ENCODE results near the gene AEBP1. TPM values are rescaled to one million over a fixed set of nuclear protein-coding genes. Genes with fewer than 3 reads are reported as not detected.

The AEBP1 gene
- total RNA-seq (10 to 100 TPM; 37.1 to 38.5 TPM), polyA plus RNA-seq (10 to 100 TPM in 1 of 3 donors, 1 to 10 TPM in 2; 2.4 to 10.4 (median 4.2) TPM), total RNA-seq (29.5 to 89.4 (median 40.8) reads per million in 6 experiments)

DNA sequence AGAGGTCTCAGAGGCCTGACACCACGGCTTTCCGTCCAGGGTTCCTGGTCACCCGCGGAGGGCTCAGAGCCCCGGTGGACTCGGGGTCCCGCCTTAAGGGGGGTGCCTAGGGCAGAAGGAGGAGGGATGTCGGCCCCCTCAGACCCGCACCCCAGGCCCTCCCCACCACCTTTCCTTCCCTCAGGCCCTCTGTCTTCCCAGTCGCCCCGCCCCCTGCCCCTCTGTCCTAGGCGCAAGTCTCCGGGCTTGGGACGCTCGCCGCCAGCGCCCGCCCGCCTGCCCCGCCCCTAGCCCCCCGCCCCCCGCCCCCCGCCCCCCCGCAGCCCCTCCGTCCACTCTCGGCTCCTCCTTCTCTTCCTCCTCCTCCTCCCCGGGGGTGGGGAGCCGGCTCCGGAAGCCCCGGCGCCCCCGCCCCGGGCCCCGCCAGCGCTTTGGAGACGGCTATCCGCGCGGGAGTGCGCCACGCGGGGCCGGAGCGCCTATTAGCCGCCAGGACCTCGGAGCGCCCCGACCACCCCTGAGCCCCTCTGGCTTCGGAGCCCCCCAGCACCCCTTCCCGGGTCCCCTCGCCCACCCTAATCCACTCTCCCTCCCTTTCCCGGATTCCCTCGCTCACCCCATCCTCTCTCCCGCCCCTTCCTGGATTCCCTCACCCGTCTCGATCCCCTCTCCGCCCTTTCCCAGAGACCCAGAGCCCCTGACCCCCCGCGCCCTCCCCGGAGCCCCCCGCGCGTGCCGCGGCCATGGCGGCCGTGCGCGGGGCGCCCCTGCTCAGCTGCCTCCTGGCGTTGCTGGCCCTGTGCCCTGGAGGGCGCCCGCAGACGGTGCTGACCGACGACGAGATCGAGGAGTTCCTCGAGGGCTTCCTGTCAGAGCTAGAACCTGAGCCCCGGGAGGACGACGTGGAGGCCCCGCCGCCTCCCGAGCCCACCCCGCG, at the start of gene AEBP1:
Gene AEBP1 (plus strand): TSS at position 423 of the 937 bp plus-strand sequence. CDS start 321 bp downstream, at position 744.
- POLR2A ChIA-PET = interaction anchor here (1.2 to 1.8 kb wide), 2 partner anchors 19 to 23 kb away, joined by 8 to 9 read pairs; partner anchors contain the start of gene POLD2
- peak in 7 of 10 donors; percentile 25 to 44 (median 36) for DNase-seq
- H3K4me1 Mint-ChIP-seq = peaks cover 15 to 40% (median 25%) of the 10 kb centered on the region in 4 donors
- peak; percentile 69 to 77 for ATAC-seq
- H3K9me3 Mint-ChIP-seq = no peaks in the 10 kb centered on the region
- peak within 1 kb of the TSS; percentile 64 to 91 (median 82) for H3K4me3 Mint-ChIP-seq
- H3K27ac Mint-ChIP-seq = peak within 1 kb of the TSS; percentile 76 to 94 (median 89)
- H3K27me3 Mint-ChIP-seq = peaks cover 0 to 1% (median 0%) of the 10 kb centered on the region in 5 donors
- no peaks in the 10 kb centered on the region for H3K36me3 Mint-ChIP-seq

DNA sequence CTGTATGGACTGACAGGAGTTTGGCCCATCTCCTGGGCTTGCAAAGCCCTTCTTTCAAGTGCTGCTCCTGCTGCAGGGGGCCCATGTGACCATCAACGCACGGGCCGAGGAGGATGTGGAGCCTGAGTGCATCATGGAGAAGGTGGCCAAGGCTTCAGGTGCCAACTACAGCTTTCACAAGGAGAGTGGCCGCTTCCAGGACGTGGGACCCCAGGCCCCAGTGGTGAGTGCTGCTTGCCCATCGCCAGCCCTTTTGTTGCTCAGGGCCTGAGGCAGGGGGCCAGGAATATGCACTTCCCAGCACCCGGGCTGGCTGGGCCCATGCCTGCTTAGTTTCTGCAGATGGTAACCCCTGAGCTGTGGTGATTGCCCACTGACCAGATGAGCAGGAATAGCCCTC, 47.5 kb upstream of the AEBP1 start:
- H3K36me3 Mint-ChIP-seq = peaks cover 0 to 93% (median 33%) of the 10 kb centered on the region in 3 donors
- peaks cover 20 to 73% (median 61%) of the 10 kb centered on the region in 4 donors for H3K4me1 Mint-ChIP-seq
- POLR2A ChIA-PET = interaction anchor here (2.0 to 14.0 kb wide), 2 partner anchors 7 to 10 kb away, joined by 4 to 192 read pairs; partner anchors contain the start of gene PGAM2
- H3K4me3 Mint-ChIP-seq = no peak overlapping the region
- no peak for ATAC-seq
- no peaks in the 10 kb centered on the region for H3K9me3 Mint-ChIP-seq
- H3K27ac Mint-ChIP-seq = peak overlapping the region in 2 of 10 donors; percentile 26 to 33
- no peak for DNase-seq
- H3K27me3 Mint-ChIP-seq = no peaks in the 10 kb centered on the region

DNA sequence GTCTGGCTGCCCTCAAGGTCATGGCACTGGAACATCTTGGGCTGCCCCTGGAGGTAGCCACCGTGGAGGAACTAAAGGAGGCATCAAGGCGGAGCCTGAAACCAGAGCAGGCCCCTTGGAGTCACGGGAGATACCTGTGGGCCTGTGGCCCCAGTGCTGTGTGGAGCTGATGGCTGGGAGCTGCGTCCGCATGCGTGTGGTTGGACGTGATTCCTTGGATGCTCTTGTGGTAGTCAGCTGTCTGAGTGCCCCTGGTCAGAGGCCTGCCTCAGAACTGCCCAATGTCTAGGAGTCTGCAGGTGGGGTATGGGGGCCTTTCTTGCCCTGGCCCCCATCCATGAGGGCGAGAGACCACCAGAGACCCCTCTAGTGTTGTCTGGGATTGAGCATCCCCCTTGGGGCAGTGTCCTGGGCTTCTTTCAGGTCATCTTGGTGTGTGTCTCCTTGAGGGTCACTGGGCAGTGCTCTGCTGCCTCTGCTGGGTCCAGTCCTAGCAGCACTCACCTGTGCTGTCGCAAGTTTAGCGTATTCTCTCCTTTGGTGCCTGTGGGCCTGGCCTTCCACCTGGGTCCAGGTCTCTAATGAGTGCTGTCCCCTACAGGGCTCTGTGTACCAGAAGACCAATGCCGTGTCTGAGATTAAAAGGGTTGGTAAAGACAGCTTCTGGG, 46.8 kb upstream of the AEBP1 start:
- Mint-ChIP-seq H3K9me3 (no peaks in the 10 kb centered on the region), H3K27me3 (no peaks in the 10 kb centered on the region), H3K36me3 (peaks cover 0 to 86% (median 33%) of the 10 kb centered on the region in 3 donors), H3K27ac (peak overlapping the region in 9 of 10 donors; percentile 49 to 89 (median 80)), H3K4me1 (peaks cover 16 to 68% (median 54%) of the 10 kb centered on the region in 4 donors), H3K4me3 (peak overlapping the region in 2 of 10 donors; percentile 54 to 57)
- POLR2A ChIA-PET = interaction anchor here (1.3 to 14.0 kb wide), 3 partner anchors 6 to 24 kb away, joined by 9 to 192 read pairs (median 192); partner anchors contain the start of genes DBNL and PGAM2
- peak in 1 of 10 donors; percentile 40 for DNase-seq
- no peak for ATAC-seq

DNA sequence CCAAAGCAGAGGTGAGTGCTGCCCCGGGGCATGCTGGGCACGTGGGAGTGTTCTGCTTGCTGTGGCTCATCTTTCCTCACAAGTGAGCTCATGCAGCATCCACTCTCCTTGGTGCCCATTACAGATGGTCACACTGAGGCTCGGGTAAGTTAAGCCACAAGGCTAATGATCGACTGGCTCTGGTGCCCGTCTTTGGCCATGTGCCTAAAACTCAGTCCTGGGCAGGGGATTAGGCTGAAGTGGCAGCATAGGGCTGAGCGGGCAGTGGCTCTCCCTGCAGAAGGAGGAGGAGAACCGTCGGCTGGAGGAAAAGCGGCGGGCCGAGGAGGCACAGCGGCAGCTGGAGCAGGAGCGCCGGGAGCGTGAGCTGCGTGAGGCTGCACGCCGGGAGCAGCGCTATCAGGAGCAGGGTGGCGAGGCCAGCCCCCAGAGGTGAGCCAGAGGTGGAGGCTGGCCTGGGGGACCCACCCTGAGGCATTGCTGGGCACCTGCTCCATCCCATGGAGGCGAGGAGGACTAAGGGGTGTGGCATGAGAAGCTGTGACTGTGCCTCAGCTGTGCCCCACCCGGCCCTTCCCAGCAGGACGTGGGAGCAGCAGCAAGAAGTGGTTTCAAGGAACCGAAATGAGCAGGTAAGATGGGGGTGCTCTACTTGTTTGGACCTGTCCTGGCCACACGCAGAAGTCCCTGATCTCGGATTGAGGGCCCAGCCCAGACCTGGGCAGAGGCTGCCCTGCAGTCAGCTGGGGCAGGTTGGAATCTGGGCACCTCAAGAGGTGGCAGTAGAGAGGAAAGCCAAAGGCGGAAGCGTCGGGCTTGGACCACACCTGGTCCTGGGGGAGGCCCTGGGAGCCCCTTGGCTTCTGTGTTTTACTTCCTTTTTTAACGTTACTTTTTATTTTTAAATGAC, 46.0 kb upstream of the AEBP1 start:
- H3K27me3 Mint-ChIP-seq = no peaks in the 10 kb centered on the region
- H3K27ac Mint-ChIP-seq = peak overlapping the region; percentile 79 to 95 (median 90)
- peaks cover 14 to 63% (median 47%) of the 10 kb centered on the region in 4 donors for H3K4me1 Mint-ChIP-seq
- H3K9me3 Mint-ChIP-seq = no peaks in the 10 kb centered on the region
- DNase-seq (peak in 1 of 10 donors; percentile 50), ATAC-seq (no peak)
- H3K4me3 Mint-ChIP-seq = peak overlapping the region in 9 of 10 donors; percentile 14 to 76 (median 54)
- peaks cover 0 to 78% (median 29%) of the 10 kb centered on the region in 3 donors for H3K36me3 Mint-ChIP-seq
- POLR2A ChIA-PET = interaction anchor here (1.0 to 12.0 kb wide), 6 partner anchors 8 to 23 kb away, joined by 3 to 192 read pairs (median 6); partner anchors contain the start of gene DBNL

DNA sequence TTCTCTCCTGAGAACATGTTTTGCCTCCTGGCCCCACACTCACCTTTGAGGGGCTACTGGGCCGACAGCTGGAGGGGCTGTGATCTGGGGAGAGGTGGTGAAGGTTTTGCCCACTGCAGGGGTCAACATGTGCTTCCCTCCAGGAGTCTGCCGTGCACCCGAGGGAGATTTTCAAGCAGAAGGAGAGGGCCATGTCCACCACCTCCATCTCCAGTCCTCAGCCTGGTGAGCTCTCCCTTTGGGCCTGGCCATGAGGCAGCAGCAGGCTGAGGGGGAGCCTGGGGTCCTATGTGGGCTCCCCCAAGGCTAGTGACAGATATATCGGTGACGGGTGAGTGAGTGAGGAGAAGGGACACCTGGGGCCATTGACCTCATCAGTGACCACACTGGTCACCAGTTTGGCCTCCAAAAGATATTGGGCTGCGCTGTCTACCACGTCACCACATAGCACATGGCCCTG, 45.4 kb upstream of the AEBP1 start:
- H3K4me1 Mint-ChIP-seq = peaks cover 14 to 61% (median 46%) of the 10 kb centered on the region in 4 donors
- H3K9me3 Mint-ChIP-seq = no peaks in the 10 kb centered on the region
- peak overlapping the region in 9 of 10 donors; percentile 14 to 76 (median 60) for H3K4me3 Mint-ChIP-seq
- ATAC-seq (peak; percentile 4 to 18), DNase-seq (peak in 1 of 10 donors; percentile 36)
- peaks cover 0 to 74% (median 29%) of the 10 kb centered on the region in 3 donors for H3K36me3 Mint-ChIP-seq
- POLR2A ChIA-PET = interaction anchor here (0.9 to 12.0 kb wide), 7 partner anchors 8 to 23 kb away, joined by 3 to 192 read pairs (median 5); partner anchors contain the start of gene DBNL
- H3K27me3 Mint-ChIP-seq = no peaks in the 10 kb centered on the region
- peak overlapping the region; percentile 79 to 95 (median 90) for H3K27ac Mint-ChIP-seq

DNA sequence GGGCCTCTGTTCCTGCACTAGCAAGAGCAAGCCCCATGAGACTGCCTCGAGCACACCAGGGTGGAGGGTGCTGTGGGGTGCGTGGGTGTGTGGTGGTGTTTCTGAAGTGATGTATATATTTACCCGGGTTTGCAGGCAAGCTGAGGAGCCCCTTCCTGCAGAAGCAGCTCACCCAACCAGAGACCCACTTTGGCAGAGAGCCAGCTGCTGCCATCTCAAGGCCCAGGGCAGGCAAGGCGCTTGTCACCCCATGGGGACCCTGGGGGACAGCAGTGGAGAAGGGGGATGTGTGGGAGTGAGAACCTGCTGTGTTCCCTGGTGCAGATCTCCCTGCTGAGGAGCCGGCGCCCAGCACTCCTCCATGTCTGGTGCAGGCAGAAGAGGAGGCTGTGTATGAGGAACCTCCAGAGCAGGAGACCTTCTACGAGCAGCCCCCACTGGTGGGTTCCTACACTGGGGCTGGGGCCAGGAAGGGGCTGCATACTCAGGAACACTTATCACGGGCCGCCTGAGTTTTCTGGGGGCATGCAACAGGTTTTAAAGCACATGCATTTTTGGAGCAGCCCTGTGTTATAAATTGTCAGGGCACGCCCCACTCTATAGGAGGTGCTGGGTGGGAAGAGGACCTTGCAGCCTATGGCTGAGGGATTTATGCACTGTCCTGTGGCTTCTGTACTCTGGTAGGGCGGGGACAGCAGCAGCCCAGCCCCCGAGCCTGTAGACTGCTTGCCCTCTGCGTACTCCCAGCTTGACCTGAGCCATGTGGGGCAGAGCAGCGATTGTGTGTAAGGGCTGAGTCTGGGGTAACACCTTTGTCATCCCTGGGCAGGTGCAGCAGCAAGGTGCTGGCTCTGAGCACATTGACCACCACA, 44.7 kb upstream of the AEBP1 start:
- H3K9me3 Mint-ChIP-seq = no peaks in the 10 kb centered on the region
- no peaks in the 10 kb centered on the region for H3K27me3 Mint-ChIP-seq
- H3K4me1 Mint-ChIP-seq = peaks cover 14 to 61% (median 45%) of the 10 kb centered on the region in 4 donors
- ATAC-seq = peak; percentile 91 to 92
- POLR2A ChIA-PET = interaction anchor here (0.7 to 12.0 kb wide), 7 partner anchors 8 to 123 kb away, joined by 3 to 192 read pairs (median 4); partner anchors contain the start of gene DBNL
- H3K27ac Mint-ChIP-seq = peak overlapping the region; percentile 80 to 95 (median 90)
- DNase-seq = peak in 8 of 10 donors; percentile 30 to 78 (median 52)
- H3K4me3 Mint-ChIP-seq = peak overlapping the region in 9 of 10 donors; percentile 4 to 76 (median 57)
- H3K36me3 Mint-ChIP-seq = peaks cover 0 to 67% (median 29%) of the 10 kb centered on the region in 3 donors

DNA sequence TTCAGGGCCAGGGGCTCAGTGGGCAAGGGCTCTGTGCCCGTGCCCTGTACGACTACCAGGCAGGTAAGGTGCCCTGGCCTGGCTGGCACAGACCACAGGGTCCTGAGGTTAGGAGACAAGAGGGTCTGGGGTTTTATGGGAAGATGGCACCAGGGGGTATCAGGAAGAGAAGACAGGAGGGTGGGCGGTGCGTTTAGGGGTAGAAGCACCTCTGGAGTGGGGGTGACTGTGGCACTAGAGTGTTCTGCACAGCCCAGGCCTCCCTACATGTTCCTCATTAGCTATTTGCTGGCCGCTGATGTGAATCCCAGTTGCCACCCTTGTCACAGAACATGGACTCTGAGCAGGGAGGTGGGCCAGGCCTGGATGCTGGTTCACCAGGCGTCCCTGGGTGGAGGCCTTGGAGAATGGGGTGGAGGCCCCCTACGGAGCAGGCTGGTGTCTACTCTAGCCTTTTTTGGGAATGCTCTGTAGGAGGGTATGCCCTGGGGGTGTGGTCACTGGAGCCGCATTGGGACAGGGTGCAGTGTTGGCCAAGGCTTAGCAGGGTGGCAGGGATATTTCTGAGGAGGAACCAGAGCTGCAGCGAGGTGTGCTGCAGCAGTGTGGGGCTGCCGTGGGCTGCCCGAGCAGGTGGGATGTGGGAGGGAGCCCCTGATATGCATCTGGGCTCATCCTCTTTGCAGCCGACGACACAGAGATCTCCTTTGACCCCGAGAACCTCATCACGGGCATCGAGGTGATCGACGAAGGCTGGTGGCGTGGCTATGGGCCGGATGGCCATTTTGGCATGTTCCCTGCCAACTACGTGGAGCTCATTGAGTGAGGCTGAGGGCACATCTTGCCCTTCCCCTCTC, 43.8 kb upstream of the AEBP1 start:
- Mint-ChIP-seq H3K4me1 (peaks cover 14 to 59% (median 45%) of the 10 kb centered on the region in 4 donors), H3K9me3 (no peaks in the 10 kb centered on the region), H3K36me3 (peaks cover 0 to 59% (median 25%) of the 10 kb centered on the region in 3 donors), H3K4me3 (peak overlapping the region in 4 of 10 donors; percentile 27 to 61 (median 42)), H3K27me3 (no peaks in the 10 kb centered on the region), H3K27ac (peak overlapping the region; percentile 29 to 95 (median 90))
- ATAC-seq = no peak
- DNase-seq = peak in 1 of 10 donors; percentile 58
- POLR2A ChIA-PET = interaction anchor here (0.7 to 12.0 kb wide), 2 partner anchors 10 to 122 kb away, joined by 3 to 192 read pairs; partner anchors contain the start of gene DBNL

DNA sequence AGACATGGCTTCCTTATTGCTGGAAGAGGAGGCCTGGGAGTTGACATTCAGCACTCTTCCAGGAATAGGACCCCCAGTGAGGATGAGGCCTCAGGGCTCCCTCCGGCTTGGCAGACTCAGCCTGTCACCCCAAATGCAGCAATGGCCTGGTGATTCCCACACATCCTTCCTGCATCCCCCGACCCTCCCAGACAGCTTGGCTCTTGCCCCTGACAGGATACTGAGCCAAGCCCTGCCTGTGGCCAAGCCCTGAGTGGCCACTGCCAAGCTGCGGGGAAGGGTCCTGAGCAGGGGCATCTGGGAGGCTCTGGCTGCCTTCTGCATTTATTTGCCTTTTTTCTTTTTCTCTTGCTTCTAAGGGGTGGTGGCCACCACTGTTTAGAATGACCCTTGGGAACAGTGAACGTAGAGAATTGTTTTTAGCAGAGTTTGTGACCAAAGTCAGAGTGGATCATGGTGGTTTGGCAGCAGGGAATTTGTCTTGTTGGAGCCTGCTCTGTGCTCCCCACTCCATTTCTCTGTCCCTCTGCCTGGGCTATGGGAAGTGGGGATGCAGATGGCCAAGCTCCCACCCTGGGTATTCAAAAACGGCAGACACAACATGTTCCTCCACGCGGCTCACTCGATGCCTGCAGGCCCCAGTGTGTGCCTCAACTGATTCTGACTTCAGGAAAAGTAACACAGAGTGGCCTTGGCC, 43.0 kb upstream of the AEBP1 start:
- no peaks in the 10 kb centered on the region for H3K9me3 Mint-ChIP-seq
- H3K4me1 Mint-ChIP-seq = peaks cover 18 to 58% (median 47%) of the 10 kb centered on the region in 4 donors
- peak overlapping the region in 7 of 10 donors; percentile 47 to 82 (median 65) for H3K27ac Mint-ChIP-seq
- no peaks in the 10 kb centered on the region for H3K27me3 Mint-ChIP-seq
- POLR2A ChIA-PET = interaction anchor here (1.1 to 12.0 kb wide), 2 partner anchors 11 to 15 kb away, joined by 13 to 192 read pairs; partner anchors contain the start of gene DBNL
- peaks cover 0 to 51% (median 23%) of the 10 kb centered on the region in 3 donors for H3K36me3 Mint-ChIP-seq
- no peak overlapping the region for H3K4me3 Mint-ChIP-seq
- DNase-seq (peak in 1 of 10 donors; percentile 58), ATAC-seq (no peak)

DNA sequence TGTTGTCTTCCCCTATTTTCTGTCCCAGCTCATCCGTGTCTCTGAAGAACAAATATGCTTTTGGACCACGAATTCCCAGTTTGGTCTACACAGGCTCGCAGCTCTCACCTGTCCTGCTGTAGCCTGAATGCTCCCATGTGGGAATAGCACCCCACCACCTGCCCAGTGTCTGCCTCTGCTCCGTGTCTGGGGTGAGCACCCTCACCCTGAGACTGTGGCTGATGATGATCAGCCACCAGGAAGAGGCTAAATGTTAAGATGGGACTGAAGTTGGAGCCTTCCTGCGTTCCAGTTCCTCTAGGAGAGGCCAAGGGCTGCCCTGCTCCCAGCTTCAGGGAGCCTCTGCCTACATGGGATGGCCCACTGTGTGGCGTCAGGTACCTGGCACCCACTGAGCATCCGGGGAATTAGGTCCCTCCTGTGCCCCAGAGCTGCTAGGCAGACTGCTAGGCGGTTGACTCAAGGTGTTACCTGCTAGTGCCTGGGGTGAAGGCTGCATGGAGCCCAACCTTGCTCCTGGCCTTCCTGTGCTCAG, 42.4 kb upstream of the AEBP1 start:
- POLR2A ChIA-PET = interaction anchor here (0.6 to 12.0 kb wide), 4 partner anchors 11 to 197 kb away, joined by 3 to 192 read pairs (median 8); partner anchors contain the start of gene DBNL
- peaks cover 18 to 58% (median 48%) of the 10 kb centered on the region in 4 donors for H3K4me1 Mint-ChIP-seq
- H3K4me3 Mint-ChIP-seq = no peak overlapping the region
- peak overlapping the region in 8 of 10 donors; percentile 47 to 82 (median 61) for H3K27ac Mint-ChIP-seq
- peaks cover 0 to 45% (median 21%) of the 10 kb centered on the region in 3 donors for H3K36me3 Mint-ChIP-seq
- ATAC-seq (no peak), DNase-seq (peak in 1 of 10 donors; percentile 50)
- no peaks in the 10 kb centered on the region for H3K9me3 Mint-ChIP-seq
- H3K27me3 Mint-ChIP-seq = no peaks in the 10 kb centered on the region

Measured in naive thymus-derived CD8-positive, alpha-beta T cell (primary cell).